HUES48 (cell line): ENCODE measurements around the gene HLA-DMB.

Source experiments
- H3K27ac ChIP-seq: one replicate; pipeline ENCODE4 v1.7.0; 2013; ENCODE audit warnings: low read depth, low read length, inconsistent platforms
- H3K27me3 ChIP-seq: 2 replicates; pipeline ENCODE4 v1.6.1; 2013; ENCODE audit warnings: mild to moderate bottlenecking, low read length; ENCODE audit not compliant: control insufficient read depth, insufficient read depth
- H3K36me3 ChIP-seq: 2 replicates; pipeline ENCODE4 v1.6.1; 2013; ENCODE audit warnings: low read length; ENCODE audit not compliant: control insufficient read depth, insufficient read depth
- H3K4me1 ChIP-seq: 2 replicates; pipeline ENCODE4 v1.6.1; 2013; ENCODE audit warnings: mild to moderate bottlenecking, low read length; ENCODE audit not compliant: control insufficient read depth, insufficient read depth
- H3K4me3 ChIP-seq: 2 replicates; pipeline ENCODE4 v1.5.1; 2013; ENCODE audit warnings: mild to moderate bottlenecking, low read depth, low read length
- H3K9ac ChIP-seq: 2 replicates; pipeline ENCODE4 v1.6.1; 2013; ENCODE audit warnings: mild to moderate bottlenecking, low read depth, low read length, moderate library complexity
- H3K9me3 ChIP-seq: 2 replicates; pipeline ENCODE4 v1.6.1; 2013; ENCODE audit warnings: low read length; ENCODE audit not compliant: control insufficient read depth, insufficient read depth

Gene HLA-DMB

DNA sequence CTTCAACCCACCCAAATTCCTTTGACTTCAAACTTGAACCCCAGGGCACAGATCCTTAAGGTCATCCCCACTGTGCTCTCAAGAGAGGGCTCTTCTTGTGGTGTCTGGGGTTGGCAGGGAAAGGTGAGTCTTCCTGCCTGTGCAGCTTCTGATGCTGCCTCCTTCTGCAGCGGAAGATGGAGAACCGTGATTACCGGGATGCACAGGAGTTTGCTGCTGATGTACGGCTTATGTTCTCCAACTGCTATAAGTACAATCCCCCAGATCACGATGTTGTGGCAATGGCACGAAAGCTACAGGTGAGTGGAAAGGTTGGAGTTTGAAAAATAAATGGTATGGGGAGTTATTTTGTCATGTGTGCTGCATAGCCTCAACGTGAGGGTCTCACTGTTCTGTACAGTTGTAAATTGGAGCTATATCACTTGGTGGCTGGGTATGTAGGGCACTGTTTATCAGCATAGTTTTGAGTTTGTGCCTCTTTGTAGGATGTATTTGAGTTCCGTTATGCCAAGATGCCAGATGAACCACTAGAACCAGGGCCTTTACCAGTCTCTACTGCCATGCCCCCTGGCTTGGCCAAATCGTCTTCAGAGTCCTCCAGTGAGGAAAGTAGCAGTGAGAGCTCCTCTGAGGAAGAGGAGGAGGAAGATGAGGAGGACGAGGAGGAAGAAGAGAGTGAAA lies 36.6 kb upstream of the HLA-DMB start:
- Histone ChIP-seq H3K9me3 (no peaks in the 10 kb centered on the region), H3K36me3 (peaks cover 95% of the 10 kb centered on the region), H3K9ac (no peak overlapping the region), H3K27ac (no peak overlapping the region), H3K4me3 (no peak overlapping the region), H3K4me1 (peaks cover 2% of the 10 kb centered on the region; the same call in 1 of the 2 replicates), H3K27me3 (no peaks in the 10 kb centered on the region)

GRCh38 chr6:32976334-32977069 lies 35.7 kb upstream of the HLA-DMB start:
- H3K9ac ChIP-seq: no peak overlapping the region
- no peak overlapping the region for H3K27ac ChIP-seq
- 0 out of 2 replicates have a peak overlapping the region, but pooled peaks have one; percentile 6 for H3K4me3 ChIP-seq
- no peaks in the 10 kb centered on the region for H3K27me3 ChIP-seq
- H3K4me1 ChIP-seq: peaks cover 2% of the 10 kb centered on the region; the same call in 1 of the 2 replicates
- H3K9me3 ChIP-seq: no peaks in the 10 kb centered on the region
- peaks cover 94% of the 10 kb centered on the region for H3K36me3 ChIP-seq

GRCh38 chr6:32975886-32976285 lies 35.1 kb upstream of the HLA-DMB start:
- H3K36me3 ChIP-seq: peaks cover 91% of the 10 kb centered on the region
- no peak overlapping the region for H3K9ac ChIP-seq
- no peak overlapping the region for H3K27ac ChIP-seq

GRCh38 chr6:32974541-32975308 lies 33.9 kb upstream of the HLA-DMB start:
- Histone ChIP-seq H3K27ac (no peak overlapping the region), H3K36me3 (peaks cover 80% of the 10 kb centered on the region)

More at GRCh38 chr6:32975886-32976285, 35.1 kb upstream of the HLA-DMB start:
- Histone ChIP-seq H3K4me1 (peaks cover 2% of the 10 kb centered on the region; the same call in 1 of the 2 replicates), H3K9me3 (no peaks in the 10 kb centered on the region), H3K27me3 (no peaks in the 10 kb centered on the region), H3K4me3 (0 out of 2 replicates have a peak overlapping the region, but pooled peaks have one; percentile 89)

DNA sequence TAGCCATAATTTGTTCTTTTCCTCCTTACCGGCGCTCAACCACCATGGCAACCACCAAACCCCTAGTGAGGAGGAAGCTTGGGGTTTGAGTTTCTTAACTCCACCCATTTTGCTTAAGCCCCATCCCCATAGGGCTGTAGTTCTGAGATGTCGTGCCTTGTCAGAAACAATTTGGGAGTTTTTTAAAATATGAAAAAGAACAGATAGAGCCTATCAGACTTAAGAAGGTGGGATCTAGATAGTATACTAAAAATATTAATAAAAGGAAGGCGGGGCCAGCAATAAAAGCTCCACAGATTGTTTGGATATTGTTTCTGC lies 33.1 kb upstream of the HLA-DMB start:
- Histone ChIP-seq H3K9me3 (no peaks in the 10 kb centered on the region), H3K27ac (no peak overlapping the region), H3K36me3 (peaks cover 72% of the 10 kb centered on the region), H3K27me3 (no peaks in the 10 kb centered on the region), H3K4me3 (peak overlapping the region; percentile 89), H3K9ac (peak overlapping the region; percentile 92), H3K4me1 (peaks cover 2% of the 10 kb centered on the region; the same call in 1 of the 2 replicates)

More at GRCh38 chr6:32974541-32975308, 33.9 kb upstream of the HLA-DMB start:
- Histone ChIP-seq H3K4me1 (peaks cover 2% of the 10 kb centered on the region; the same call in 1 of the 2 replicates), H3K27me3 (no peaks in the 10 kb centered on the region), H3K4me3 (peak overlapping the region; percentile 89), H3K9ac (peak overlapping the region; percentile 92; the same call in 1 of the 2 replicates), H3K9me3 (no peaks in the 10 kb centered on the region)

DNA sequence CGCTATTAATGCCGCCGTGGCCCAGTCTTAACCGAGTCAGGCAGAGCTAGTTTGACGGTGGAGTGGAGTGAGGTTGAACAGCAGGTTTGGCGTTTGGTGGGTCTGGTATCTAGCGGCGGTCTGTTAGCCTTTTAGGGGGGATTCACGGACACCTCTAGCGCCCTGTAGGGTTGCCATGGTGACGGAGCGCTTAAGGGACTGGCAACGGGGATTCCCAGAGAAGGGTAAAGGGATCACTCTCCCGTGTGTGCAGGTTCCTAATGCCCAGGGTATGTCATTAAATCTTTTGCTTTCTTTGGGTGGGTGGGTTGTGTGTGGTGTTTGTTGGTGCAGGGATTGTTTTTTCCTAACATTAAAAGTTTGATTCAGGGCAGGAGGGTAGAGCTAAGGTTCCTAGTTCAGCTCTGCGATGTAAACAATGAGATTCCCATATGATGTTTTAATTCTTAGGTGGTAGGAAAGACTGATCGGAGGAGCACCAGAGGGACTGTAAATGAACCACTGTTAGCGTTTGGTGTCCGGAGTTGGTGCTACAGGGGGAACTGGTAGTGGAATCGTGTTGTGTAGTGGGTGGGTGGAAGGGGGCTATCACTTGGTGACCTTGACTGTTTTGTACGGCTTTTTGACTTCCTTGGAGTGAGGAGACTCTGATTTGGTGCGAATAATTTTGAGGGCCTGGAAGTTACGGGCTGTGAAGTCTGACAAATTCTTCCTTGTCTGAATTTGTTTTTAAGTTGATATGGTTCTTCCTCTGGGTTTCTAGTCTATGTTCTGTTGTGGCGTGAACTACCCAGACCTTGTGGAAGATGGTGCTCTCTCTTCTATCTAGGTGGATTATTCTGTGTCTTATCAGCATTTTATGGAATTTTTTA lies 32.6 kb upstream of the HLA-DMB start:
- Histone ChIP-seq H3K36me3 (peaks cover 66% of the 10 kb centered on the region), H3K27ac (peak overlapping the region; percentile 100), H3K9me3 (no peaks in the 10 kb centered on the region), H3K4me3 (peak overlapping the region; percentile 89), H3K27me3 (no peaks in the 10 kb centered on the region), H3K4me1 (peaks cover 2% of the 10 kb centered on the region; the same call in 1 of the 2 replicates), H3K9ac (peak overlapping the region; percentile 92)

DNA sequence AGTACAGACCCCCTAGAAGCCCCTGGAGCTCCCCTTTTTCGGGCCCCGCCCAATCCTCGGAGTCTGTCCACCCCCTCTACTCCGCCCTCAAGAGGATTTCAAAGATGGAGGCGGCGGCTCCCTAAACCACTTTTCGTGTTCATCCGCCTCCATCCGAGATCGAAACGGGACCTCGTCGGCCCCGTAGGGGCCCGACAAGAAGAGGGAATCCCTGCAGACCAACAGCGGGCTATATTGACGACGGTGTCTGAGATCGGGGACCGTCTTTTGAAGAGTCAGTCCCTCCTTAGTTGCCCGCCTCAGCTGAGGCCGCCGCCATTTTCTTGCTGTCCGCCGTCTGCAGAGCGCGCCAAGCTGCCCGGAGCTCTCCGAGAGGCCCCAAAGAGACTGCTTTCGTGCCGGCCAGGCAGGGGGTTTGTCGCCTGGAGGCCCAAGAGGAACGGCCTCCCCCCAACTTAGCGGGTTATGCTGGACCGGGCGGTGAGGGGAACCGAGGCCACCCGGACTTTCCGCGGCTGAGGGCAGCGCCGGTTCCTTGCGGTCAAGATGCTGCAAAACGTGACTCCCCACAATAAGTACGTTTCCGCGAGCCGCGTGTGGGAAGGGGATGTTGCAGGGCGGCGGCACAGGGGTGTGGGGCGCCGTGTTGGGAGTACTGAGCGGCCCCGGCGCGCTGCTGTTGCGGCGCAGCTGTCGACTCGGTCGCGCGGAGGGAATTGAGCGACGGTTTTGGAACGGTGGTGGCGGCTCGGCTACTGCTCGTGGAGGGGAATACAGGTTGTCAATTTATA lies 31.7 kb upstream of the HLA-DMB start:
- no peaks in the 10 kb centered on the region for H3K9me3 ChIP-seq
- H3K4me1 ChIP-seq: peaks cover 2% of the 10 kb centered on the region; the same call in 1 of the 2 replicates
- peak overlapping the region; percentile 92 for H3K9ac ChIP-seq
- peaks cover 58% of the 10 kb centered on the region for H3K36me3 ChIP-seq
- no peaks in the 10 kb centered on the region for H3K27me3 ChIP-seq
- peak overlapping the region; percentile 89 for H3K4me3 ChIP-seq
- peak overlapping the region; percentile 100 for H3K27ac ChIP-seq

DNA sequence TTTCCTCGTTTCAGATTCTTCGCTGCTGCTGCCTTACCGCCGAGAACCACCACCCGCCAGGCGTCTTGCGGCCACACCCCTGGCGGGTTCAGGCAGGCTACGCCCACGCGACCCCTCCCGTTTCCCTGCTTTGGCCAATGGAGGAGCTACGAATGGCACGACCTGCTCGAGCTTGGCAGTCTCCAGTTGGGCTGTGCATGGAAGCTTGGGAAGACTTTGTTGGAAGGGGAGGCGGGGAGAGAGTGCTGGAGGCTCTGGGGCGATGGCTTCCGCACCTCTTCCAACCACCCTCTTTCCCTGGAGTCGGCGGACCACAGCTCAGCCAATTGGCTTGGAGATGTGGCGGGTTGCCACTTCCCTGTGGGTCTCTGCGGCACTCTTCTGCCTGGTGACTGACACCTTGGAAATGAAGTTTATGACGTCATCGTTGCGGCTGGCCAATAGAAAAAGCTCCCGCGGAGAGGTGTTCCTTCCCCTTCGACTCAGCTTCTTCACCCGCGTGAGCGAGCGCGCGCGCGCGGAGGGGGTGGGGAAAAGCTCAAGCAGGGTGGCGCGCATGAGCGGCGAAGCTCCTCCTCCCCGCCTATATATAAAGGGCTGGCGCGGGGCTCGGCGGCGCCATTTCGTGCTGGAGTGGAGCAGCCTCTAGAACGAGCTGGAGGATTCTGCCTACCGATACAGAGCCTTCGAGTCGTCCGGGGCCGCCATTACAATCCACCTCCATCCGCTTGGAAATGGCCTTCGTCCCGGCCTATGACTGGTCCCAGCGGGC lies 30.9 kb upstream of the HLA-DMB start:
- H3K9me3 ChIP-seq: no peaks in the 10 kb centered on the region

GRCh38 chr6:32971242-32971580 lies 30.4 kb upstream of the HLA-DMB start:
- H3K4me1 ChIP-seq: peaks cover 12% of the 10 kb centered on the region; the same call in 1 of the 2 replicates
- peak overlapping the region; percentile 100 for H3K9ac ChIP-seq
- H3K27ac ChIP-seq: peak overlapping the region; percentile 100
- no peaks in the 10 kb centered on the region for H3K27me3 ChIP-seq
- H3K36me3 ChIP-seq: peaks cover 45% of the 10 kb centered on the region
- peak overlapping the region; percentile 89 for H3K4me3 ChIP-seq
- no peaks in the 10 kb centered on the region for H3K9me3 ChIP-seq

More for the DNA sequence above, 30.9 kb upstream of the HLA-DMB start:
- peaks cover 50% of the 10 kb centered on the region for H3K36me3 ChIP-seq
- H3K4me1 ChIP-seq: peaks cover 9% of the 10 kb centered on the region; the same call in 1 of the 2 replicates
- H3K27ac ChIP-seq: peak overlapping the region; percentile 100
- peak overlapping the region; percentile 89 for H3K4me3 ChIP-seq
- peak overlapping the region; percentile 100 for H3K9ac ChIP-seq
- no peaks in the 10 kb centered on the region for H3K27me3 ChIP-seq
